Parathyroid adenoma (tissue), 2 donors: ENCODE measurements around the gene CCIN.

Experiments
- H2AFZ ChIP-seq: fragments of 300-600 bp; sonication (generic); one replicate; pipeline ENCODE4 v1.7.0; 2017; ENCODE audit warnings: antibody characterized with exemption, mild to moderate bottlenecking
- H3K27ac ChIP-seq: fragments of 300-600 bp; sonication (generic); one replicate; pipeline ENCODE4 v1.7.0; 2017
- H3K27me3 ChIP-seq: fragments of 300-600 bp; sonication (generic); one replicate; pipeline ENCODE4 v1.7.0; 2017; ENCODE audit warnings: low read length; ENCODE audit not compliant: control insufficient read depth, insufficient read depth
- H3K36me3 ChIP-seq: fragments of 300-600 bp; sonication (generic); one replicate; pipeline ENCODE4 v1.7.0; 2017; ENCODE audit warnings: low read length; ENCODE audit not compliant: control insufficient read depth, insufficient read depth
- H3K4me1 ChIP-seq: fragments of 300-600 bp; sonication (generic); one replicate; pipeline ENCODE4 v1.7.0; 2017; ENCODE audit warnings: control low read depth
- H3K4me2 ChIP-seq: fragments of 300-600 bp; sonication (generic); one replicate; pipeline ENCODE4 v1.7.0; 2017; ENCODE audit warnings: low read length
- H3K4me3 ChIP-seq: fragments of 300-600 bp; sonication (generic); one replicate; pipeline ENCODE4 v1.7.0; 2017; ENCODE audit warnings: low read depth, low read length
- H3K79me2 ChIP-seq: fragments of 300-600 bp; sonication (generic); one replicate; pipeline ENCODE4 v1.7.0; 2017; ENCODE audit warnings: control low read depth
- H3K9ac ChIP-seq: fragments of 300-600 bp; sonication (generic); one replicate; pipeline ENCODE4 v1.7.0; 2017; ENCODE audit warnings: mild to moderate bottlenecking
- H3K9me3 ChIP-seq: fragments of 300-600 bp; sonication (generic); one replicate; pipeline ENCODE4 v1.7.0; 2017; ENCODE audit warnings: low read length; ENCODE audit not compliant: control insufficient read depth
- CTCF ChIP-seq: fragments of 300-600 bp; sonication (generic); IDR thresholded peaks from one replicate; pipeline ENCODE4 v1.7.0; 2017; ENCODE audit warnings: antibody characterized with exemption, mild to moderate bottlenecking
- donor health status: primary hyperparathyroidism.

Gene CCIN

GRCh38 chr9:36125062-36125855, 43.9 kb upstream of the CCIN start:
- Histone ChIP-seq H2AFZ (no peak overlapping the region), H3K4me3 (no peak overlapping the region), H3K4me1 (no peaks in the 10 kb centered on the region), H3K9me3 (no peaks in the 10 kb centered on the region), H3K4me2 (no peak overlapping the region), H3K27me3 (no peaks in the 10 kb centered on the region), H3K36me3 (no peaks in the 10 kb centered on the region), H3K9ac (no peak overlapping the region), H3K27ac (no peak overlapping the region), H3K79me2 (no peaks in the 10 kb centered on the region)
- TF ChIP-seq CTCF: no peak

- H3K9me3 ChIP-seq: no peaks in the 10 kb centered on the region
- no peak overlapping the region for H2AFZ ChIP-seq
- no peak overlapping the region for H3K4me3 ChIP-seq
- no peaks in the 10 kb centered on the region for H3K27me3 ChIP-seq
- no peak overlapping the region for H3K9ac ChIP-seq
- no peaks in the 10 kb centered on the region for H3K79me2 ChIP-seq
- TF ChIP-seq CTCF: no peak
- no peaks in the 10 kb centered on the region for H3K36me3 ChIP-seq
- no peaks in the 10 kb centered on the region for H3K4me1 ChIP-seq
- H3K27ac ChIP-seq: no peak overlapping the region
- no peak overlapping the region for H3K4me2 ChIP-seq
These were observed 43.0 kb upstream of the CCIN start for GRCh38 chr9:36126016-36126730.

- TF ChIP-seq CTCF: no peak
- Histone ChIP-seq H3K27me3 (no peaks in the 10 kb centered on the region), H3K4me2 (no peak overlapping the region), H3K36me3 (no peaks in the 10 kb centered on the region), H3K27ac (no peak overlapping the region), H3K79me2 (no peaks in the 10 kb centered on the region), H3K4me1 (no peaks in the 10 kb centered on the region), H3K9ac (no peak overlapping the region), H2AFZ (no peak overlapping the region), H3K9me3 (no peaks in the 10 kb centered on the region), H3K4me3 (no peak overlapping the region)
These were observed 41.4 kb upstream of the CCIN start for GRCh38 chr9:36127652-36128244.

GRCh38 chr9:36128349-36128748, 40.8 kb upstream of the CCIN start:
- Histone ChIP-seq H3K27ac (no peak overlapping the region), H3K4me1 (no peaks in the 10 kb centered on the region), H3K4me2 (no peak overlapping the region), H3K27me3 (no peaks in the 10 kb centered on the region), H3K4me3 (no peak overlapping the region), H3K36me3 (no peaks in the 10 kb centered on the region), H3K9me3 (no peaks in the 10 kb centered on the region), H3K9ac (no peak overlapping the region), H3K79me2 (no peaks in the 10 kb centered on the region), H2AFZ (no peak overlapping the region)
- no peak for TF ChIP-seq CTCF
